Caco-2 (cell line): ENCODE results near the gene KIR2DL4. TPM values are rescaled to one million over a fixed set of nuclear protein-coding genes. Genes with fewer than 3 reads are reported as not detected.

Experiments
- BruUV-seq: library from RNA; stranded (reverse); fragments of 400-500 nt; replicated peaks from 2 replicates; lab custom pipeline; 2021; lab: Mats Ljungman, UMichigan
- CTCF ChIA-PET: fragments of 300-600 bp; sonication (Branson Sonifier 250); formaldehyde crosslinking; loops from one replicate; lab custom pipeline; 2022; ENCODE audit warnings: antibody characterized with exemption; lab: Charles Lee
- POLR2A ChIA-PET: fragments of 300-600 bp; sonication (Branson Sonifier 250); formaldehyde crosslinking; loops from one replicate; lab custom pipeline; 2022; ENCODE audit warnings: antibody characterized with exemption; lab: Charles Lee
- DNase-seq, 2 experiments: peaks; one replicate each; pipeline versions ENCODE4 v3.0.0 to v3.0.0-alpha.2; 2020 to 2022
- H3K27me3 ChIP-seq: replicated peaks from 2 replicates; pipeline ENCODE4 v1.6.0; 2011; ENCODE audit warnings: low read length; ENCODE audit not compliant: control insufficient read depth, insufficient read depth
- H3K36me3 ChIP-seq: 2 replicates; pipeline ENCODE4 v1.5.1; 2011; ENCODE audit warnings: low read length; ENCODE audit not compliant: control insufficient read depth, insufficient read depth
- H3K4me1 ChIP-seq: fragments of 250-450 bp; sonication (Bioruptor Pico); 2 replicates; pipeline ENCODE4 v1.5.1; 2020; ENCODE audit warnings: mild to moderate bottlenecking
- H3K4me3 ChIP-seq: 2 replicates; pipeline ENCODE4 v1.5.1; 2011; ENCODE audit warnings: low read depth, mild to moderate bottlenecking, control low read depth, low read length
- H3K9me3 ChIP-seq: fragments of 250-450 bp; sonication (Bioruptor Pico); 2 replicates; pipeline ENCODE4 v1.5.1; 2020; ENCODE audit warnings: mild to moderate bottlenecking, moderate library complexity
- H3K27ac Mint-ChIP-seq: one replicate; pipeline ENCODE4 v1.8.0; 2022; ENCODE audit warnings: mixed read lengths; ENCODE audit not compliant: unreplicated experiment
- H3K27me3 Mint-ChIP-seq: one replicate; pipeline ENCODE4 v1.8.0; 2022; ENCODE audit warnings: mixed read lengths; ENCODE audit not compliant: insufficient read depth, unreplicated experiment
- H3K36me3 Mint-ChIP-seq: one replicate; pipeline ENCODE4 v1.8.0; 2022; ENCODE audit warnings: mild to moderate bottlenecking, mixed read lengths; ENCODE audit not compliant: insufficient read depth, unreplicated experiment
- H3K4me1 Mint-ChIP-seq: one replicate; pipeline ENCODE4 v1.8.0; 2022; ENCODE audit warnings: low read depth, mixed read lengths; ENCODE audit not compliant: unreplicated experiment
- H3K4me3 Mint-ChIP-seq: one replicate; pipeline ENCODE4 v1.8.0; 2022; ENCODE audit warnings: mild to moderate bottlenecking, moderate library complexity, mixed read lengths; ENCODE audit not compliant: unreplicated experiment
- H3K9me3 Mint-ChIP-seq: one replicate; pipeline ENCODE4 v1.8.0; 2022; ENCODE audit warnings: mixed read lengths; ENCODE audit not compliant: unreplicated experiment
- intact Hi-C: fragments of 100-400 bp; cut with micrococcal nuclease; formaldehyde crosslinking; loops from one replicate; pipeline ENCODE4 v1.10.0; 2022; ENCODE audit not compliant: unreplicated experiment
- total RNA-seq: library from RNA; stranded (reverse); gene quantifications from 2 replicates; pipeline ENCODE4 v1.2.3, GENCODE V29; 2022
- TF ChIP-seq, protein P1 (sequence below), 2 experiments: fragments of 200-600 bp in 1 of 2; IDR thresholded peaks; 1 replicate in 1 of 2; 2 replicates in 1 of 2; pipeline versions ENCODE4 v1.5.1 to v1.8.0; 2011 to 2022; ENCODE audit warnings: antibody characterized with exemption in 1 of 2, control low read depth in 1 of 2, inconsistent platforms in 1 of 2, low read depth in 1 of 2, low read length in 1 of 2, mild to moderate bottlenecking in 1 of 2, moderate library complexity in 1 of 2; ENCODE audit not compliant: insufficient read depth in 1 of 2, severe bottlenecking in 1 of 2, unreplicated experiment in 1 of 2

KIR2DL4 gene
- total RNA-seq, 1 experiment from 2014 or later: not detected

- Mint-ChIP-seq H3K9me3 (no peaks in the 10 kb centered on the region), H3K27me3 (peaks cover 37% of the 10 kb centered on the region), H3K4me3 (no peak overlapping the region), H3K27ac (no peak overlapping the region), H3K36me3 (no peaks in the 10 kb centered on the region), H3K4me1 (no peaks in the 10 kb centered on the region)
- ChIA-PET POLR2A (no interaction called here), CTCF (no interaction called here)
- no peak for DNase-seq
- Histone ChIP-seq H3K36me3 (no peaks in the 10 kb centered on the region), H3K27me3 (no peaks in the 10 kb centered on the region; the same call in 1 of the 2 replicates), H3K4me3 (no peak overlapping the region), H3K9me3 (no peaks in the 10 kb centered on the region), H3K4me1 (no peaks in the 10 kb centered on the region)
- no TSS peak for BruUV-seq
- intact Hi-C loops: no loop called here
- TF ChIP-seq, protein P1, sequence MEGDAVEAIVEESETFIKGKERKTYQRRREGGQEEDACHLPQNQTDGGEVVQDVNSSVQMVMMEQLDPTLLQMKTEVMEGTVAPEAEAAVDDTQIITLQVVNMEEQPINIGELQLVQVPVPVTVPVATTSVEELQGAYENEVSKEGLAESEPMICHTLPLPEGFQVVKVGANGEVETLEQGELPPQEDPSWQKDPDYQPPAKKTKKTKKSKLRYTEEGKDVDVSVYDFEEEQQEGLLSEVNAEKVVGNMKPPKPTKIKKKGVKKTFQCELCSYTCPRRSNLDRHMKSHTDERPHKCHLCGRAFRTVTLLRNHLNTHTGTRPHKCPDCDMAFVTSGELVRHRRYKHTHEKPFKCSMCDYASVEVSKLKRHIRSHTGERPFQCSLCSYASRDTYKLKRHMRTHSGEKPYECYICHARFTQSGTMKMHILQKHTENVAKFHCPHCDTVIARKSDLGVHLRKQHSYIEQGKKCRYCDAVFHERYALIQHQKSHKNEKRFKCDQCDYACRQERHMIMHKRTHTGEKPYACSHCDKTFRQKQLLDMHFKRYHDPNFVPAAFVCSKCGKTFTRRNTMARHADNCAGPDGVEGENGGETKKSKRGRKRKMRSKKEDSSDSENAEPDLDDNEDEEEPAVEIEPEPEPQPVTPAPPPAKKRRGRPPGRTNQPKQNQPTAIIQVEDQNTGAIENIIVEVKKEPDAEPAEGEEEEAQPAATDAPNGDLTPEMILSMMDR (IDR thresholded peaks at IDR 0.05; ENCODE audit: insufficient read depth in 1 of 2, low read depth in 1 of 2, low read length in 1 of 2, severe bottlenecking in 1 of 2, unreplicated experiment in 1 of 2): no peak
Measured at GRCh38 chr19:54791476-54791875, 11.9 kb upstream of the KIR2DL4 start.

GRCh38 chr19:54792814-54793213 lies 10.6 kb upstream of the KIR2DL4 start:
- DNase-seq: no peak
- H3K4me1 Mint-ChIP-seq: no peaks in the 10 kb centered on the region
- no peaks in the 10 kb centered on the region for H3K9me3 Mint-ChIP-seq
- H3K27ac Mint-ChIP-seq: no peak overlapping the region
- no peaks in the 10 kb centered on the region; the same call in 1 of the 2 replicates for H3K27me3 ChIP-seq
- TF ChIP-seq, protein P1 (IDR thresholded peaks at IDR 0.05; ENCODE audit: insufficient read depth in 1 of 2, low read depth in 1 of 2, low read length in 1 of 2, severe bottlenecking in 1 of 2, unreplicated experiment in 1 of 2): no peak
- peaks cover 36% of the 10 kb centered on the region for H3K27me3 Mint-ChIP-seq
- H3K9me3 ChIP-seq: no peaks in the 10 kb centered on the region
- ChIA-PET CTCF (no interaction called here), POLR2A (no interaction called here)
- H3K4me3 ChIP-seq: no peak overlapping the region
- BruUV-seq: no TSS peak
- no peaks in the 10 kb centered on the region for H3K36me3 Mint-ChIP-seq
- H3K4me3 Mint-ChIP-seq: no peak overlapping the region
- H3K36me3 ChIP-seq: no peaks in the 10 kb centered on the region
- intact Hi-C loops: no loop called here
- H3K4me1 ChIP-seq: no peaks in the 10 kb centered on the region

DNA sequence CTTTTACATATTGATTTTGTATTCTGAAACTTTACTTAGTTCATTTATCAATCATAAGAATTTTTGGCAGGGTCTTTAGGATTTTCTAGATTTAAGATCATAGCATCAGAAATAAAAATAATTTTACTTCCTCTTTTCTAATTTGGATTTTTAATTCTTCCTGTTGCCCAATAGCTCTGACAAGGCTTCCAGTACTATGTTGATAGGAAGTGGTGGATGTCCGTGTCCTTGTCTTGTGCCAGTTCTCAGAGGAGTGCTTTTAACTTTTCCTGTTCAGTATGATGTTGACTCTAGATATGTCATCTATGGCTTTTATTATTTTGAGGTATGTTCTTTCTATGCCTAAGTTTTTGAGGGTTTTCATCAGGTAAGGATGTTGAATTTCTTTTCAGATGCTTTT lies 7.7 kb upstream of the KIR2DL4 start:
- no peaks in the 10 kb centered on the region for H3K9me3 ChIP-seq
- POLR2A ChIA-PET: no interaction called here
- Mint-ChIP-seq H3K9me3 (no peaks in the 10 kb centered on the region), H3K36me3 (no peaks in the 10 kb centered on the region), H3K27me3 (peaks cover 38% of the 10 kb centered on the region), H3K4me3 (no peak overlapping the region), H3K27ac (no peak overlapping the region), H3K4me1 (no peaks in the 10 kb centered on the region)
- H3K4me1 ChIP-seq: no peaks in the 10 kb centered on the region
- DNase-seq: no peak
- H3K4me3 ChIP-seq: no peak overlapping the region
- intact Hi-C loops: no loop called here
- TF ChIP-seq, protein P1 (IDR thresholded peaks at IDR 0.05; ENCODE audit: insufficient read depth in 1 of 2, low read depth in 1 of 2, low read length in 1 of 2, severe bottlenecking in 1 of 2, unreplicated experiment in 1 of 2): no peak
- no peaks in the 10 kb centered on the region for H3K36me3 ChIP-seq
- H3K27me3 ChIP-seq: no peaks in the 10 kb centered on the region; the same call in 1 of the 2 replicates
- CTCF ChIA-PET: no interaction called here
- no TSS peak for BruUV-seq
